ENCODE results near the gene TBC1D23. TPM values are rescaled to one million over a fixed set of nuclear protein-coding genes. Genes with fewer than 3 reads are reported as not detected.

Gene TBC1D23
- polyA plus RNA-seq, 1 donor (not counting 4 experiments of a cell fraction or from before 2014, with no cell fraction given), result 42.4 TPM

GRCh38 chr3:100289339-100289738, 28.5 kb downstream of the TBC1D23 start:
- H2AFZ ChIP-seq (ENCODE audit: control insufficient read depth, low read length), result no peak overlapping the region
- TF ChIP-seq EZH2 (IDR thresholded peaks at IDR 0.05; ENCODE audit: low read length), result no peak
- TF ChIP-seq CTCF (optimal IDR thresholded peaks at IDR 0.05 in 1 of 3, IDR thresholded peaks at IDR 0.05 in 1 of 3, conservative IDR thresholded peaks at IDR 0.05 in 1 of 3; ENCODE audit: extremely low read depth in 1 of 3, insufficient read depth in 2 of 3, low read length in 3 of 3), result no peak
- no peaks in the 10 kb centered on the region for H3K9me1 ChIP-seq (ENCODE audit: control insufficient read depth, extremely low read depth, insufficient read depth, low read length)
- H3K36me3 ChIP-seq (ENCODE audit: control insufficient read depth in 2 of 2, extremely low read depth in 1 of 2, insufficient read depth in 2 of 2, low read length in 2 of 2), result peaks cover 6 to 16% of the 10 kb centered on the region in 2 experiments
- H3K9ac ChIP-seq (ENCODE audit: control insufficient read depth, extremely low read depth, insufficient read depth, low read length), result no peak overlapping the region
- DNase-seq (ENCODE audit: low read depth, low spot score) (no peak), FAIRE-seq (no peak)
- H3K9me3 ChIP-seq (ENCODE audit: control insufficient read depth, low read depth, low read length), result no peaks in the 10 kb centered on the region
- dilution Hi-C loops (cut with MboI; ENCODE audit: extremely low pct_ligation_motif_present, low sequenced_read_pairs), result no loop called here
- no peak overlapping the region for H3K4me3 ChIP-seq (ENCODE audit: control insufficient read depth in 2 of 3, extremely low read depth in 1 of 3, insufficient read depth in 2 of 3, low read depth in 1 of 3, low read length in 3 of 3)
- no peak overlapping the region for H3K4me2 ChIP-seq (ENCODE audit: control insufficient read depth, extremely low read depth, insufficient read depth, low read depth, low read length)
- H4K20me1 ChIP-seq (ENCODE audit: control insufficient read depth, extremely low read depth, insufficient read depth, low read length), result no peaks in the 10 kb centered on the region
- no peak overlapping the region for H3K27ac ChIP-seq (ENCODE audit: control insufficient read depth, insufficient read depth, low read length)
- H3K27me3 ChIP-seq (ENCODE audit: control insufficient read depth, extremely low read depth, insufficient read depth, low read length), result no peaks in the 10 kb centered on the region
- no peaks in the 10 kb centered on the region for H3K4me1 ChIP-seq (ENCODE audit: control insufficient read depth, extremely low read depth, insufficient read depth, low read length)
- no peaks in the 10 kb centered on the region for H3K79me2 ChIP-seq (ENCODE audit: control insufficient read depth, insufficient read depth, low read length)

- dilution Hi-C loops (cut with MboI; ENCODE audit: extremely low pct_ligation_motif_present, low sequenced_read_pairs), result no loop called here
- peaks cover 5 to 20% of the 10 kb centered on the region in 2 experiments for H3K36me3 ChIP-seq (ENCODE audit: control insufficient read depth in 2 of 2, extremely low read depth in 1 of 2, insufficient read depth in 2 of 2, low read length in 2 of 2)
- no peaks in the 10 kb centered on the region for H3K79me2 ChIP-seq (ENCODE audit: control insufficient read depth, insufficient read depth, low read length)
- TF ChIP-seq CTCF (optimal IDR thresholded peaks at IDR 0.05 in 1 of 3, IDR thresholded peaks at IDR 0.05 in 1 of 3, conservative IDR thresholded peaks at IDR 0.05 in 1 of 3; ENCODE audit: extremely low read depth in 1 of 3, insufficient read depth in 2 of 3, low read length in 3 of 3), result no peak
- TF ChIP-seq EZH2 (IDR thresholded peaks at IDR 0.05; ENCODE audit: low read length), result no peak
- H3K4me1 ChIP-seq (ENCODE audit: control insufficient read depth, extremely low read depth, insufficient read depth, low read length), result peaks cover 6% of the 10 kb centered on the region
- no peak overlapping the region for H3K27ac ChIP-seq (ENCODE audit: control insufficient read depth, insufficient read depth, low read length)
- H3K4me3 ChIP-seq (ENCODE audit: control insufficient read depth in 2 of 3, extremely low read depth in 1 of 3, insufficient read depth in 2 of 3, low read depth in 1 of 3, low read length in 3 of 3), result no peak overlapping the region
- no peaks in the 10 kb centered on the region for H3K9me1 ChIP-seq (ENCODE audit: control insufficient read depth, extremely low read depth, insufficient read depth, low read length)
- no peaks in the 10 kb centered on the region for H3K27me3 ChIP-seq (ENCODE audit: control insufficient read depth, extremely low read depth, insufficient read depth, low read length)
- no peaks in the 10 kb centered on the region for H4K20me1 ChIP-seq (ENCODE audit: control insufficient read depth, extremely low read depth, insufficient read depth, low read length)
- H3K9me3 ChIP-seq (ENCODE audit: control insufficient read depth, low read depth, low read length), result no peaks in the 10 kb centered on the region
- H3K4me2 ChIP-seq (ENCODE audit: control insufficient read depth, extremely low read depth, insufficient read depth, low read depth, low read length), result no peak overlapping the region
- H3K9ac ChIP-seq (ENCODE audit: control insufficient read depth, extremely low read depth, insufficient read depth, low read length), result no peak overlapping the region
- FAIRE-seq (no peak), DNase-seq (ENCODE audit: low read depth, low spot score) (no peak)
- no peak overlapping the region for H2AFZ ChIP-seq (ENCODE audit: control insufficient read depth, low read length)
These were observed 34.3 kb downstream of the TBC1D23 start for GRCh38 chr3:100295089-100295488.

Measured in keratinocyte (primary cell).